H9 (cell line): Measurements from ENCODE around the gene KCNMB2. TPM values are rescaled to one million over a fixed set of nuclear protein-coding genes. Genes with fewer than 3 reads are reported as not detected.

Source experiments
- DNase-seq: peaks from one replicate; pipeline ENCODE4 v3.0.0-alpha.2; 2017
- H2AFZ ChIP-seq: one replicate; pipeline ENCODE4 v1.6.1; 2013; ENCODE audit warnings: mild to moderate bottlenecking, low read length, control low read depth, moderate library complexity
- H2AK5ac ChIP-seq: 2 replicates; pipeline ENCODE4 v1.6.1; 2013; ENCODE audit warnings: low read length, control low read depth, mixed read lengths; ENCODE audit not compliant: insufficient read length
- H2BK120ac ChIP-seq: one replicate; pipeline ENCODE4 v1.6.1; 2013; ENCODE audit warnings: low read depth, mild to moderate bottlenecking, low read length, control low read depth, inconsistent platforms; ENCODE audit not compliant: poor library complexity, severe bottlenecking
- H2BK12ac ChIP-seq: 2 replicates; pipeline ENCODE4 v1.6.1; 2013; ENCODE audit warnings: low read length, control low read depth, mixed read lengths, low read depth; ENCODE audit not compliant: insufficient read length
- H2BK15ac ChIP-seq: 2 replicates; pipeline ENCODE4 v1.6.1; 2013; ENCODE audit warnings: low read depth, low read length, control low read depth
- H2BK20ac ChIP-seq: one replicate; pipeline ENCODE4 v1.6.1; 2013; ENCODE audit warnings: low read depth, mild to moderate bottlenecking, low read length, control low read depth, inconsistent platforms; ENCODE audit not compliant: poor library complexity, severe bottlenecking
- H2BK5ac ChIP-seq: 2 replicates; pipeline ENCODE4 v1.6.1; 2013; ENCODE audit warnings: low read length, control low read depth, mixed read lengths; ENCODE audit not compliant: insufficient read length
- H3K14ac ChIP-seq: 2 replicates; pipeline ENCODE4 v1.6.1; 2013; ENCODE audit warnings: low read length, control low read depth; ENCODE audit not compliant: insufficient read depth
- H3K18ac ChIP-seq: 2 replicates; pipeline ENCODE4 v1.6.1; 2013; ENCODE audit warnings: low read depth, mild to moderate bottlenecking, mixed read lengths, low read length, control low read depth; ENCODE audit not compliant: insufficient read length
- H3K23ac ChIP-seq: 2 replicates; pipeline ENCODE4 v1.6.1; 2013; ENCODE audit warnings: low read length, control low read depth, mixed read lengths, low read depth; ENCODE audit not compliant: insufficient read length
- H3K23me2 ChIP-seq: 2 replicates; pipeline ENCODE4 v1.6.1; 2013; ENCODE audit warnings: low read depth, mild to moderate bottlenecking, mixed read lengths, low read length, control low read depth; ENCODE audit not compliant: insufficient read length, poor library complexity, severe bottlenecking
- H3K27ac ChIP-seq: 2 replicates; pipeline ENCODE4 v1.5.1; 2013; ENCODE audit warnings: low read length, control low read depth, mixed read lengths, low read depth; ENCODE audit not compliant: insufficient read length
- H3K27me3 ChIP-seq: 2 replicates; pipeline ENCODE4 v1.6.1; 2013; ENCODE audit warnings: low read length, control low read depth, inconsistent platforms; ENCODE audit not compliant: insufficient read depth
- H3K4ac ChIP-seq: 2 replicates; pipeline ENCODE4 v1.6.1; 2013; ENCODE audit warnings: low read depth, mild to moderate bottlenecking, control low read depth, inconsistent platforms, low read length, moderate library complexity
- H3K4me1 ChIP-seq: 2 replicates; pipeline ENCODE4 v1.6.1; 2013; ENCODE audit warnings: low read length, control low read depth, inconsistent platforms; ENCODE audit not compliant: insufficient read depth
- H3K4me2 ChIP-seq: 2 replicates; pipeline ENCODE4 v1.6.1; 2013; ENCODE audit warnings: low read length, control low read depth, mixed read lengths; ENCODE audit not compliant: insufficient read length, insufficient read depth
- H3K56ac ChIP-seq: 2 replicates; pipeline ENCODE4 v1.6.1; 2013; ENCODE audit warnings: low read depth, mild to moderate bottlenecking, mixed read lengths, low read length, control low read depth; ENCODE audit not compliant: insufficient read length
- H3K79me1 ChIP-seq: 2 replicates; pipeline ENCODE4 v1.6.1; 2013; ENCODE audit warnings: low read depth, mild to moderate bottlenecking, moderate library complexity, low read length, control low read depth, inconsistent platforms; ENCODE audit not compliant: insufficient read depth, poor library complexity, severe bottlenecking
- H3K79me2 ChIP-seq: 2 replicates; pipeline ENCODE4 v1.6.1; 2013; ENCODE audit warnings: low read length, control low read depth, inconsistent platforms; ENCODE audit not compliant: insufficient read depth
- H3K9ac ChIP-seq: 2 replicates; pipeline ENCODE4 v1.6.1; 2013; ENCODE audit warnings: low read length, control low read depth, mixed read lengths; ENCODE audit not compliant: insufficient read length; ENCODE audit errors: extremely low read depth
- H3K9me3 ChIP-seq: one replicate; pipeline ENCODE4 v1.6.1; 2013; ENCODE audit warnings: low read depth, low read length, inconsistent platforms; ENCODE audit not compliant: control insufficient read depth
- H3T11ph ChIP-seq: one replicate; pipeline ENCODE4 v1.6.1; 2013; ENCODE audit warnings: mild to moderate bottlenecking, low read length, control low read depth, inconsistent platforms
- H4K20me1 ChIP-seq: one replicate; pipeline ENCODE4 v1.6.1; 2013; ENCODE audit not compliant: control insufficient read depth, insufficient read length, insufficient read depth
- H4K5ac ChIP-seq: 2 replicates; pipeline ENCODE4 v1.6.1; 2013; ENCODE audit warnings: low read depth, mild to moderate bottlenecking, mixed read lengths, low read length, control low read depth; ENCODE audit not compliant: insufficient read length
- H4K8ac ChIP-seq: replicated peaks from 2 replicates; pipeline ENCODE4 v1.6.1; 2013; ENCODE audit warnings: low read length, control low read depth, mixed read lengths, low read depth; ENCODE audit not compliant: insufficient read length
- H4K91ac ChIP-seq: 2 replicates; pipeline ENCODE4 v1.6.1; 2013; ENCODE audit warnings: low read depth, mild to moderate bottlenecking, moderate library complexity, mixed read lengths, low read length, control low read depth; ENCODE audit not compliant: insufficient read length
- H3K27ac Mint-ChIP-seq, 3 experiments: 2 replicates in 2 of 3; 3 replicates in 1 of 3; pipeline ENCODE4 v1.8.0; 2020 to 2021; ENCODE audit warnings: mixed read lengths in 3 of 3, mild to moderate bottlenecking in 1 of 3, moderate library complexity in 1 of 3
- H3K27me3 Mint-ChIP-seq: 2 replicates; pipeline ENCODE4 v1.8.0; 2021; ENCODE audit warnings: low read depth, mild to moderate bottlenecking, moderate library complexity, mixed read lengths
- H3K36me3 Mint-ChIP-seq, 3 experiments: 2 replicates in 2 of 3; 3 replicates in 1 of 3; pipeline ENCODE4 v1.8.0; 2020 to 2021; ENCODE audit warnings: low read depth in 3 of 3, mixed read lengths in 3 of 3; ENCODE audit not compliant: insufficient read depth in 1 of 3
- H3K4me1 Mint-ChIP-seq, 2 experiments: 2 replicates each; pipeline ENCODE4 v1.8.0; 2020; ENCODE audit warnings: mixed read lengths in 2 of 2
- H3K4me3 Mint-ChIP-seq, 2 experiments: 2 replicates in 1 of 2; 3 replicates in 1 of 2; pipeline ENCODE4 v1.8.0; 2020 to 2021; ENCODE audit warnings: mild to moderate bottlenecking in 2 of 2, mixed read lengths in 2 of 2, moderate library complexity in 1 of 2
- H3K9me3 Mint-ChIP-seq, 2 experiments: 2 replicates in 1 of 2; 3 replicates in 1 of 2; pipeline ENCODE4 v1.8.0; 2020; ENCODE audit warnings: mild to moderate bottlenecking in 2 of 2, mixed read lengths in 2 of 2, moderate library complexity in 1 of 2
- WGBS: extraction: QIAGEN DNeasy Blood & Tissue Kit; methylation state at CpG from one replicate; pipeline ENCODE4 v1.1.7; 2013; ENCODE audit warnings: missing lambda C conversion rate, low lambda C conversion rate, mixed read lengths; ENCODE audit not compliant: insufficient read length; ENCODE audit errors: extremely low coverage; 5-methylcytosine and 5-hydroxymethylcytosine counted together
- total RNA-seq: library from RNA; stranded (reverse); gene quantifications from 2 replicates; pipeline ENCODE4 v1.2.1, GENCODE V29; 2021
- TF ChIP-seq, protein P1 (sequence below): fragments of 200-600 bp; sonication (generic); conservative IDR thresholded peaks from 3 replicates; pipeline ENCODE4 v1.8.0; 2021; ENCODE audit warnings: antibody characterized with exemption, mild to moderate bottlenecking

The KCNMB2 gene
- total RNA-seq, 1 experiment from 2014 or later: not detected

DNA sequence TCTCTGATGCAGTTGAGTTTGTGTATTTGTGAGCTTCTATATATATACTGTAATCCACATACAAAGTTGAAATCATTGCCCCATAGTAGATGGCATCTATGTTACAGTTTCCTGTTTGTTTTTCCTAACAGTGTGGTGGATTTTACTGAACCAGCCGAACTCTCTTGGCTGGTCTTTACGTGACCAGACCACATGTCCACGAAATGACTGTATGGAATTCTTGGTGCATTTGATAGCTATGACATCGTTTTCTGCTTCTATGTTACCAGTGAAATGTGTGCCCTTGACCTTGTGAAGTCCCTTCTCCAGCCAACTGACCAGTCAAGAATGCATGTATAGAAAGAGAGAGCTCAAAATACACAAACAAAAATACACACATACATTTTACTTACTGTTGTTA is 1.8 kb downstream of the KCNMB2 start:
- Histone ChIP-seq H2AK5ac (peak overlapping the region; percentile 65), H3K14ac (no peak overlapping the region), H3K4me1 (peaks cover 5% of the 10 kb centered on the region; the same call in 1 of the 2 replicates), H3K9ac (no peak overlapping the region), H2AFZ (no peak overlapping the region), H3T11ph (no peak overlapping the region), H2BK15ac (no peak overlapping the region), H3K27ac (no peak overlapping the region), H3K9me3 (no peaks in the 10 kb centered on the region), H3K56ac (no peak overlapping the region), H3K18ac (no peak overlapping the region), H3K27me3 (no peaks in the 10 kb centered on the region), H3K23me2 (peaks cover 7% of the 10 kb centered on the region), H3K79me2 (no peaks in the 10 kb centered on the region), H3K23ac (no peak overlapping the region), H2BK20ac (no peak overlapping the region), H3K4me2 (no peak overlapping the region), H3K79me1 (no peaks in the 10 kb centered on the region), H4K5ac (no peak overlapping the region), H2BK120ac (no peak overlapping the region), H4K8ac (no peak overlapping the region), H4K20me1 (no peaks in the 10 kb centered on the region), H2BK5ac (no peak overlapping the region), H4K91ac (no peak overlapping the region), H3K4ac (no peak overlapping the region), H2BK12ac (no peak overlapping the region)
- Mint-ChIP-seq H3K4me1 (peaks cover 38 to 46% of the 10 kb centered on the region in 2 experiments), H3K4me3 (no peak overlapping the region), H3K27me3 (peaks cover 6% of the 10 kb centered on the region), H3K27ac (no peak overlapping the region), H3K9me3 (no peaks in the 10 kb centered on the region), H3K36me3 (no peaks in the 10 kb centered on the region)
- TF ChIP-seq, protein P1, sequence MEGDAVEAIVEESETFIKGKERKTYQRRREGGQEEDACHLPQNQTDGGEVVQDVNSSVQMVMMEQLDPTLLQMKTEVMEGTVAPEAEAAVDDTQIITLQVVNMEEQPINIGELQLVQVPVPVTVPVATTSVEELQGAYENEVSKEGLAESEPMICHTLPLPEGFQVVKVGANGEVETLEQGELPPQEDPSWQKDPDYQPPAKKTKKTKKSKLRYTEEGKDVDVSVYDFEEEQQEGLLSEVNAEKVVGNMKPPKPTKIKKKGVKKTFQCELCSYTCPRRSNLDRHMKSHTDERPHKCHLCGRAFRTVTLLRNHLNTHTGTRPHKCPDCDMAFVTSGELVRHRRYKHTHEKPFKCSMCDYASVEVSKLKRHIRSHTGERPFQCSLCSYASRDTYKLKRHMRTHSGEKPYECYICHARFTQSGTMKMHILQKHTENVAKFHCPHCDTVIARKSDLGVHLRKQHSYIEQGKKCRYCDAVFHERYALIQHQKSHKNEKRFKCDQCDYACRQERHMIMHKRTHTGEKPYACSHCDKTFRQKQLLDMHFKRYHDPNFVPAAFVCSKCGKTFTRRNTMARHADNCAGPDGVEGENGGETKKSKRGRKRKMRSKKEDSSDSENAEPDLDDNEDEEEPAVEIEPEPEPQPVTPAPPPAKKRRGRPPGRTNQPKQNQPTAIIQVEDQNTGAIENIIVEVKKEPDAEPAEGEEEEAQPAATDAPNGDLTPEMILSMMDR: no peak
- DNase-seq: no peak
- no CpG with 5 or more reads among the region's 4 CpGs for WGBS
